SK-N-SH (cell line): ENCODE data around the gene ADAMTS15.

Experiments used
- CTCF ChIP-seq: fragments of 200-600 bp; sonication (generic); IDR thresholded peaks from 2 replicates; pipeline ENCODE4 v1.6.1; 2017; ENCODE audit warnings: antibody characterized with exemption, mild to moderate bottlenecking, moderate library complexity
- EP300 ChIP-seq, 2 experiments: IDR thresholded peaks; 2 replicates each; pipeline versions ENCODE4 v1.4.0 to v1.6.1; 2012; ENCODE audit warnings: borderline replicate concordance in 1 of 2, low read depth in 1 of 2, low read length in 1 of 2
- EZH2phosphoT487 ChIP-seq: fragments of 200-600 bp; sonication (generic); IDR thresholded peaks from 2 replicates; pipeline ENCODE4 v1.6.1; 2017; ENCODE audit warnings: low read depth, mixed run types, mild to moderate bottlenecking, antibody characterized with exemption, moderate library complexity, borderline replicate concordance
- JUND ChIP-seq: IDR thresholded peaks from 2 replicates; pipeline ENCODE4 v1.4.0; 2012
- MXI1 ChIP-seq: IDR thresholded peaks from 2 replicates; pipeline ENCODE4 v1.6.1; 2012; ENCODE audit warnings: mild to moderate bottlenecking, low read depth, low read length, improper control_type of control experiment
- PBX3 ChIP-seq: IDR thresholded peaks from 2 replicates; pipeline ENCODE4; 2012
- POLR2AphosphoS5 ChIP-seq: IDR thresholded peaks from 2 replicates; pipeline ENCODE4 v1.6.1; 2012; ENCODE audit warnings: low read depth, low read length
- RAD21 ChIP-seq: IDR thresholded peaks from 2 replicates; pipeline ENCODE4 v1.6.1; 2012; ENCODE audit warnings: mild to moderate bottlenecking, low read length
- RCOR1 ChIP-seq: fragments of 150-350 bp; IDR thresholded peaks from 2 replicates; pipeline ENCODE4 v1.6.1; 2017; ENCODE audit warnings: antibody characterized with exemption, low read length
- REST ChIP-seq: IDR thresholded peaks from 2 replicates; pipeline ENCODE4 v1.6.1; 2012; ENCODE audit warnings: mild to moderate bottlenecking, low read depth, low read length, moderate library complexity
- RFX5 ChIP-seq: IDR thresholded peaks from 2 replicates; pipeline ENCODE4 v1.6.1; 2012; ENCODE audit warnings: mild to moderate bottlenecking, improper control_type of control experiment, low read length
- TAF1 ChIP-seq: IDR thresholded peaks from 2 replicates; pipeline ENCODE4 v1.6.1; 2012; ENCODE audit warnings: low read depth, mild to moderate bottlenecking, low read length, moderate library complexity, borderline replicate concordance
- TCF12 ChIP-seq: IDR thresholded peaks from 2 replicates; pipeline ENCODE4 v1.4.0; 2012

- TF ChIP-seq CTCF: no peak
- no peak for TF ChIP-seq EP300 (IDR thresholded peaks at IDR 0.05; ENCODE audit: borderline replicate concordance in 1 of 2, low read depth in 1 of 2, low read length in 1 of 2)
- no peak for TF ChIP-seq PBX3
- no peak for TF ChIP-seq REST
- TF ChIP-seq POLR2AphosphoS5: no peak
- no peak for TF ChIP-seq TAF1
- no peak for TF ChIP-seq RAD21
- TF ChIP-seq MXI1: no peak
- TF ChIP-seq RFX5: no peak
- no peak for TF ChIP-seq EZH2phosphoT487
- TF ChIP-seq JUND: no peak
- TF ChIP-seq TCF12: no peak
- TF ChIP-seq RCOR1: no peak
Measured at GRCh38 chr11:130437848-130438247, 10.6 kb upstream of the ADAMTS15 start.
